Measurements from ENCODE around the gene MXD1. TPM values are rescaled to one million over a fixed set of nuclear protein-coding genes. Genes with fewer than 3 reads are reported as not detected.

The MXD1 gene
- total RNA-seq, 1 experiment from 2014 or later = 3.7 TPM

- Histone ChIP-seq H3K27ac (ENCODE audit: insufficient read length, low read depth, low read length) (no peak overlapping the region), H3K79me2 (ENCODE audit: insufficient read depth, low read length) (no peaks in the 10 kb centered on the region), H3K4me2 (ENCODE audit: insufficient read depth, insufficient read length, low read length) (no peak overlapping the region), H4K91ac (ENCODE audit: insufficient read length, low read depth, low read length) (no peak overlapping the region), H3K27me3 (ENCODE audit: insufficient read depth, low read length) (no peaks in the 10 kb centered on the region), H3K4ac (ENCODE audit: low read depth, low read length) (no peak overlapping the region), H3K4me1 (ENCODE audit: insufficient read depth, low read length) (no peaks in the 10 kb centered on the region), H3K9ac (ENCODE audit: extremely low read depth, insufficient read length, low read length) (no peak overlapping the region), H3K23me2 (ENCODE audit: insufficient read length, low read depth, low read length, poor library complexity, severe bottlenecking) (no peaks in the 10 kb centered on the region), H2BK120ac (ENCODE audit: low read depth, low read length, poor library complexity, severe bottlenecking) (no peak overlapping the region), H2AK5ac (ENCODE audit: insufficient read length, low read length) (no peak overlapping the region), H2BK15ac (ENCODE audit: low read depth, low read length) (no peak overlapping the region), H4K8ac (replicated peaks; ENCODE audit: insufficient read length, low read depth, low read length) (no peak overlapping the region), H3K23ac (ENCODE audit: insufficient read length, low read depth, low read length) (no peak overlapping the region), H3K79me1 (ENCODE audit: insufficient read depth, low read depth, low read length, poor library complexity, severe bottlenecking) (no peaks in the 10 kb centered on the region), H3K56ac (ENCODE audit: insufficient read length, low read depth, low read length) (no peak overlapping the region), H2BK5ac (ENCODE audit: insufficient read length, low read length) (no peak overlapping the region), H2AFZ (ENCODE audit: low read length) (no peak overlapping the region), H4K5ac (ENCODE audit: insufficient read length, low read depth, low read length) (no peak overlapping the region), H3T11ph (ENCODE audit: low read length) (no peak overlapping the region), H3K14ac (ENCODE audit: insufficient read depth, low read length) (no peak overlapping the region), H3K18ac (ENCODE audit: insufficient read length, low read depth, low read length) (no peak overlapping the region), H2BK12ac (ENCODE audit: insufficient read length, low read depth, low read length) (no peak overlapping the region), H3K9me3 (ENCODE audit: control insufficient read depth, low read depth, low read length) (no peaks in the 10 kb centered on the region), H2BK20ac (ENCODE audit: low read depth, low read length, poor library complexity, severe bottlenecking) (no peak overlapping the region), H4K20me1 (ENCODE audit: control insufficient read depth, insufficient read depth, insufficient read length) (no peaks in the 10 kb centered on the region)
- Mint-ChIP-seq H3K27me3 (ENCODE audit: low read depth) (peaks cover 1% of the 10 kb centered on the region; the same call in 1 of the 2 replicates), H3K4me3 (no peak overlapping the region), H3K36me3 (ENCODE audit: insufficient read depth in 1 of 3, low read depth in 3 of 3) (no peaks in the 10 kb centered on the region), H3K4me1 (peaks cover 7 to 8% of the 10 kb centered on the region in 2 experiments), H3K27ac (peak overlapping the region in 1 of 3 experiments; percentile 36; a peak in 1 of 7 replicates), H3K9me3 (no peaks in the 10 kb centered on the region)
- DNase-seq = no peak
- no CpG with 5 or more reads among the region's 13 CpGs for WGBS (ENCODE audit: extremely low coverage, insufficient read length, low lambda C conversion rate)
- no peak for TF ChIP-seq CTCF (conservative IDR thresholded peaks at IDR 0.05)
Measured at GRCh38 chr2:69946351-69947324, 31.7 kb downstream of the MXD1 start.

All from H9 (cell line).